B cell (primary cell): ENCODE results near the gene RHOV. TPM values are rescaled to one million over a fixed set of nuclear protein-coding genes. Genes with fewer than 3 reads are reported as not detected.
A peak's percentile ranks its signal among the peaks of the same experiment; 100 is the strongest.

Source experiments
- ATAC-seq: fragments of 200-7000 bp; cut with Tn5 transposase; one replicate; pipeline ENCODE4 v1.10.0; 2021; ENCODE audit warnings: low read depth, mild to moderate bottlenecking, moderate number of reproducible peaks, moderate library complexity
- CTCF ChIA-PET: fragments of 350-600 bp; sonication (Branson Sonifier 250); formaldehyde crosslinking; loops from one replicate; lab custom pipeline; 2021; ENCODE audit warnings: antibody characterized with exemption, inconsistent platforms; lab: Charles Lee
- POLR2A ChIA-PET: fragments of 350-600 bp; sonication (Branson Sonifier 250); formaldehyde crosslinking; loops from one replicate; lab custom pipeline; 2021; ENCODE audit warnings: antibody characterized with exemption; lab: Charles Lee
- DNase-seq: peaks from one replicate; pipeline ENCODE4 v3.0.0; 2013
- H2AFZ ChIP-seq: 2 replicates; pipeline ENCODE4 v1.6.1; 2012; ENCODE audit warnings: mild to moderate bottlenecking, low read depth, low read length; ENCODE audit not compliant: insufficient read depth, poor library complexity, severe bottlenecking
- H3K27ac ChIP-seq, 2 donors: 1 replicate in 1 of 2; 2 replicates in 1 of 2; pipeline ENCODE4 v1.5.1; 2012 to 2013; ENCODE audit warnings: low read length in 2 of 2, mild to moderate bottlenecking in 2 of 2, moderate library complexity in 1 of 2
- H3K27me3 ChIP-seq, 4 experiments: fragments of 200-600 bp in 1 of 4; sonication (generic) in 1 of 4; replicated peaks in 1 of 4; 1 replicate in 2 of 4; 2 replicates in 2 of 4; pipeline versions ENCODE4 v1.6.1 to v1.7.0; 2013 to 2016; ENCODE audit warnings: low read length in 3 of 4, mild to moderate bottlenecking in 2 of 4, mixed read lengths in 1 of 4, moderate library complexity in 1 of 4; ENCODE audit not compliant: insufficient read depth in 4 of 4, control insufficient read depth in 3 of 4; ENCODE audit errors: control extremely low read depth in 1 of 4
- H3K36me3 ChIP-seq, 2 experiments: replicated peaks in 1 of 2; 1 replicate in 1 of 2; 2 replicates in 1 of 2; pipeline versions ENCODE4 v1.6.1 to v1.7.1; 2013; ENCODE audit warnings: low read length in 1 of 2; ENCODE audit not compliant: insufficient read depth in 2 of 2, control insufficient read depth in 1 of 2; ENCODE audit errors: control extremely low read depth in 1 of 2, extremely low read depth in 1 of 2
- H3K4me1 ChIP-seq, 2 donors: fragments of 200-600 bp in 1 of 2; sonication (generic) in 1 of 2; 1 replicate in 1 of 2; 2 replicates in 1 of 2; pipeline versions ENCODE4 v1.5.1 to v1.6.1; 2013 to 2017; ENCODE audit warnings: low read length in 2 of 2; ENCODE audit not compliant: control insufficient read depth in 2 of 2, insufficient read depth in 2 of 2
- H3K4me2 ChIP-seq: replicated peaks from 2 replicates; pipeline ENCODE3; 2012; ENCODE audit warnings: mild to moderate bottlenecking, low read depth, low read length; ENCODE audit not compliant: poor library complexity, severe bottlenecking
- H3K4me3 ChIP-seq, 5 experiments: fragments of 200-600 bp in 1 of 5; sonication (generic) in 1 of 5; 1 replicate in 3 of 5; 2 replicates in 2 of 5; pipeline versions ENCODE4 v1.5.1 to v1.7.0; 2011 to 2016; ENCODE audit warnings: low read length in 4 of 5, mild to moderate bottlenecking in 4 of 5, low read depth in 2 of 5, control low read depth in 1 of 5, moderate library complexity in 1 of 5; ENCODE audit not compliant: insufficient read depth in 1 of 5; ENCODE audit errors: control extremely low read depth in 1 of 5, extremely low read depth in 1 of 5
- H3K79me2 ChIP-seq: fragments of 200-600 bp; sonication (generic); one replicate; pipeline ENCODE4 v1.6.0; 2016; ENCODE audit warnings: low read length; ENCODE audit not compliant: control insufficient read depth, insufficient read depth
- H3K9ac ChIP-seq: fragments of 200-600 bp; sonication (generic); 2 replicates; pipeline ENCODE4 v1.6.1; 2017; ENCODE audit warnings: mild to moderate bottlenecking, low read length, moderate library complexity
- H3K9me3 ChIP-seq, 3 donors: one replicate each; pipeline versions ENCODE4 v1.6.1 to v1.7.1; 2013; ENCODE audit warnings: low read length in 2 of 3; ENCODE audit not compliant: control insufficient read depth in 2 of 3, insufficient read depth in 1 of 3; ENCODE audit errors: control extremely low read depth in 1 of 3
- H4K20me1 ChIP-seq: 2 replicates; pipeline ENCODE4 v1.6.0; 2012; ENCODE audit warnings: mild to moderate bottlenecking, low read length; ENCODE audit not compliant: insufficient read depth, control insufficient read depth, poor library complexity, severe bottlenecking
- H3K27ac Mint-ChIP-seq: one replicate; pipeline ENCODE4 v1.8.0; 2021; ENCODE audit warnings: mixed read lengths
- H3K27me3 Mint-ChIP-seq: one replicate; pipeline ENCODE4 v1.8.0; 2021; ENCODE audit warnings: mixed read lengths
- H3K4me1 Mint-ChIP-seq: one replicate; pipeline ENCODE4 v1.8.0; 2021; ENCODE audit warnings: mixed read lengths
- H3K4me3 Mint-ChIP-seq: one replicate; pipeline ENCODE4 v1.8.0; 2021; ENCODE audit warnings: mixed read lengths
- H3K9me3 Mint-ChIP-seq: one replicate; pipeline ENCODE4 v1.8.0; 2022; ENCODE audit warnings: mixed read lengths; ENCODE audit not compliant: insufficient read depth
- EZH2 ChIP-seq: IDR thresholded peaks from 2 replicates; pipeline ENCODE4 v1.6.1; 2012; ENCODE audit warnings: borderline replicate concordance, low read depth, mild to moderate bottlenecking, moderate library complexity, low read length; ENCODE audit not compliant: insufficient read depth, poor library complexity, severe bottlenecking
- WGBS: methylation state at CpG from one replicate; pipeline ENCODE4 v1.1.5; 2013; ENCODE audit warnings: missing lambda C conversion rate; ENCODE audit not compliant: insufficient coverage; 5-methylcytosine and 5-hydroxymethylcytosine counted together
- intact Hi-C: fragments of 100-400 bp; cut with micrococcal nuclease; formaldehyde crosslinking; loops from one replicate; pipeline ENCODE4 v1.10.0; 2022
- polyA plus RNA-seq: library from polyadenylated mRNA; depleted of rRNA; stranded (reverse); fragments of >200 nt; gene quantifications from 2 replicates; pipeline ENCODE4 v1.2.3, GENCODE V29; 2012
- total RNA-seq, 2 donors: library from RNA; stranded (reverse); fragments of 120-200 nt in 1 of 2; gene quantifications; 1 replicate in 1 of 2; 2 replicates in 1 of 2; pipeline versions ENCODE4 v1.2.3 to v1.2.4, GENCODE V29; 2013 to 2022
- TF ChIP-seq, protein P1 (sequence below): fragments of 200-600 bp; IDR thresholded peaks from one replicate; pipeline ENCODE4 v1.8.0; 2022; ENCODE audit warnings: antibody characterized with exemption, mild to moderate bottlenecking

Gene RHOV
- total and polyA plus RNA-seq, 2 donors (not counting 1 experiment from before 2014, with no cell fraction given): 0.54 TPM; not detected in 1

- H3K4me2 ChIP-seq: peak overlapping the region; percentile 80
- peaks cover 37% of the 10 kb centered on the region for H3K4me1 Mint-ChIP-seq
- no peaks in the 10 kb centered on the region for H3K79me2 ChIP-seq
- POLR2A ChIA-PET: interaction anchor here (0.6 to 1.3 kb wide), 4 partner anchors 36 to 701 kb away, joined by 3 to 5 read pairs (median 4); partner anchors contain the start of genes CCDC32, DNAJC17, VPS18 and ZFYVE19
- peak overlapping the region; percentile 84 for H2AFZ ChIP-seq
- no peak for DNase-seq
- peak overlapping the region in 4 of 5 experiments; percentile 19 to 80 (median 74) for H3K4me3 ChIP-seq
- no peaks in the 10 kb centered on the region for H3K36me3 ChIP-seq
- intact Hi-C loops: no loop called here
- peak overlapping the region; percentile 72 for H3K27ac Mint-ChIP-seq
- peak overlapping the region; percentile 88 for H3K4me3 Mint-ChIP-seq
- no peaks in the 10 kb centered on the region for H3K9me3 Mint-ChIP-seq
- H3K27me3 ChIP-seq: no peaks in the 10 kb centered on the region
- ATAC-seq: no peak
- H3K4me1 ChIP-seq: peaks cover 34 to 38% of the 10 kb centered on the region in 2 donors
- peaks cover 4% of the 10 kb centered on the region for H4K20me1 ChIP-seq
- H3K9ac ChIP-seq: peak overlapping the region; percentile 68
- CTCF ChIA-PET: interaction anchor here (0.6 to 2.9 kb wide), 5 partner anchors 15 to 141 kb away, joined by 3 to 32 read pairs (median 4); partner anchors contain the start of gene VPS18
- no peaks in the 10 kb centered on the region for H3K9me3 ChIP-seq
- H3K27ac ChIP-seq: no peak overlapping the region
- H3K27me3 Mint-ChIP-seq: no peaks in the 10 kb centered on the region
- 29% methylated on average over 34 of the region's 34 CpGs for WGBS
- TF ChIP-seq, protein P1, sequence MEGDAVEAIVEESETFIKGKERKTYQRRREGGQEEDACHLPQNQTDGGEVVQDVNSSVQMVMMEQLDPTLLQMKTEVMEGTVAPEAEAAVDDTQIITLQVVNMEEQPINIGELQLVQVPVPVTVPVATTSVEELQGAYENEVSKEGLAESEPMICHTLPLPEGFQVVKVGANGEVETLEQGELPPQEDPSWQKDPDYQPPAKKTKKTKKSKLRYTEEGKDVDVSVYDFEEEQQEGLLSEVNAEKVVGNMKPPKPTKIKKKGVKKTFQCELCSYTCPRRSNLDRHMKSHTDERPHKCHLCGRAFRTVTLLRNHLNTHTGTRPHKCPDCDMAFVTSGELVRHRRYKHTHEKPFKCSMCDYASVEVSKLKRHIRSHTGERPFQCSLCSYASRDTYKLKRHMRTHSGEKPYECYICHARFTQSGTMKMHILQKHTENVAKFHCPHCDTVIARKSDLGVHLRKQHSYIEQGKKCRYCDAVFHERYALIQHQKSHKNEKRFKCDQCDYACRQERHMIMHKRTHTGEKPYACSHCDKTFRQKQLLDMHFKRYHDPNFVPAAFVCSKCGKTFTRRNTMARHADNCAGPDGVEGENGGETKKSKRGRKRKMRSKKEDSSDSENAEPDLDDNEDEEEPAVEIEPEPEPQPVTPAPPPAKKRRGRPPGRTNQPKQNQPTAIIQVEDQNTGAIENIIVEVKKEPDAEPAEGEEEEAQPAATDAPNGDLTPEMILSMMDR: no peak
- no peak for TF ChIP-seq EZH2
Measured at GRCh38 chr15:40843261-40843884, 30.7 kb downstream of the RHOV start.

DNA sequence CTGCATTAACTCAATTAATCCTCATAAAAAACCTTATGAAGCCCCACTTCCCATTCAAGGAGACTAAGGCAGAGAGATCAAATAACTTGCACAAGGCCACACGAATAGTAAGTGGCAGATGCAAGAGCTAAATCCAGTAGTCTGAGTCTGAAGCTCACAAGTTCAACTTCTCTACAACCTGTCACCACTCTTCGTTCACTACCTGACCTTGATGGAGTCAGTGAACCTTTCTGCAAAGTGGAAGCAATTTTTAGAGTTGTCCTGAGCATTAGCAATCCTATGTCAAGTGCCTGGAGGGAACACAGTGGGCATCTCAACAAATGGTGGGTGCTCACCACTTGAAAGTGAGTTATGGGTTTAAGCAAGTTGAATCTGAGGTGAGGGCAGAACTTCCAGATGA is 32.3 kb downstream of the RHOV start:
- Histone ChIP-seq H3K9ac (no peak overlapping the region), H3K4me2 (no peak overlapping the region), H3K27me3 (no peaks in the 10 kb centered on the region), H3K9me3 (no peaks in the 10 kb centered on the region), H3K36me3 (no peaks in the 10 kb centered on the region), H3K79me2 (no peaks in the 10 kb centered on the region), H4K20me1 (peaks cover 4% of the 10 kb centered on the region), H3K4me3 (no peak overlapping the region), H3K4me1 (peaks cover 25 to 27% of the 10 kb centered on the region in 2 donors), H2AFZ (no peak overlapping the region), H3K27ac (no peak overlapping the region)
- DNase-seq (no peak), ATAC-seq (no peak)
- H3K27ac Mint-ChIP-seq: no peak overlapping the region
- H3K4me3 Mint-ChIP-seq: peak overlapping the region; percentile 30
- H3K9me3 Mint-ChIP-seq: no peaks in the 10 kb centered on the region
- POLR2A ChIA-PET: no interaction called here
- peaks cover 23% of the 10 kb centered on the region for H3K4me1 Mint-ChIP-seq
- intact Hi-C loops: no loop called here
- no peak for TF ChIP-seq EZH2
- TF ChIP-seq, protein P1: no peak
- 100% methylated on average over 1 of the region's 2 CpGs for WGBS
- CTCF ChIA-PET: interaction anchor here (0.7 kb wide), 1 partner anchor 16 kb away, joined by 4 read pairs; no protein-coding TSS in a partner anchor
- no peaks in the 10 kb centered on the region for H3K27me3 Mint-ChIP-seq
